Astrocyte of the spinal cord (primary cell): ENCODE data around the gene IL23R.

Experiments
- DNase-seq: peaks from one replicate; pipeline ENCODE4 v3.0.0; 2011; ENCODE audit warnings: low read depth, low spot score
- H3K4me3 ChIP-seq: 2 replicates; pipeline ENCODE4 v1.5.1; 2011; ENCODE audit warnings: low read depth, mild to moderate bottlenecking, low read length, moderate library complexity
- CTCF ChIP-seq: IDR thresholded peaks from 2 replicates; pipeline ENCODE4 v1.5.1; 2012; ENCODE audit warnings: low read depth, mild to moderate bottlenecking, low read length, inconsistent platforms
- in situ Hi-C: cut with HindIII; loops from 2 replicates; pipeline ENCODE4 v1.10.0; 2017; ENCODE audit warnings: low sequenced_read_pairs

Gene IL23R

GRCh38 chr1:67298762-67299161 lies 132.5 kb downstream of the IL23R start:
- no peak overlapping the region for H3K4me3 ChIP-seq
- DNase-seq = no peak
- no peak for TF ChIP-seq CTCF
- in situ Hi-C loops = no loop called here

GRCh38 chr1:67299296-67299695 lies 133.0 kb downstream of the IL23R start:
- TF ChIP-seq CTCF = no peak
- DNase-seq = no peak
- no peak overlapping the region for H3K4me3 ChIP-seq
- in situ Hi-C loops = no loop called here

- in situ Hi-C loops = no loop called here
- TF ChIP-seq CTCF = no peak
- H3K4me3 ChIP-seq = no peak overlapping the region
- DNase-seq = peak; percentile 36
Observed at GRCh38 chr1:67300561-67300960, 134.3 kb downstream of the IL23R start.

- no peak for TF ChIP-seq CTCF
- H3K4me3 ChIP-seq = no peak overlapping the region
- in situ Hi-C loops = no loop called here
- DNase-seq = no peak
Observed at GRCh38 chr1:67304023-67304422, 137.8 kb downstream of the IL23R start.

- no peak overlapping the region for H3K4me3 ChIP-seq
- no peak for DNase-seq
- TF ChIP-seq CTCF = no peak
- in situ Hi-C loops = no loop called here
Observed at GRCh38 chr1:67306547-67306946, 140.3 kb downstream of the IL23R start.

- no peak for DNase-seq
- H3K4me3 ChIP-seq = peak within 1 kb of the TSS; percentile 30
- no peak for TF ChIP-seq CTCF
- in situ Hi-C loops = no loop called here
Observed at GRCh38 chr1:67307251-67308060, 141.2 kb downstream of the IL23R start, which contains the start of gene IL12RB2. Gene IL12RB2 (plus strand): TSS chr1:67307873. CDS start chr1:67320369, 12,496 bp downstream.
